ENCODE data around the gene SUPT5H. TPM values are rescaled to one million over a fixed set of nuclear protein-coding genes. Genes with fewer than 3 reads are reported as not detected.

The SUPT5H gene
- total and polyA plus RNA-seq, 2 of the 13 experiments (the other 11 are each of a cell fraction or from before 2014, with no cell fraction given): 48.2 to 51.7 TPM

GRCh38 chr19:39435499-39436349 is 9.7 kb upstream of the SUPT5H start, which contains the start of gene RPS16 (continued):
- TF ChIP-seq ZNF543 (CRISPR knock-in tag; IDR thresholded peaks at IDR 0.05) (peak; percentile 85), ZNF326 (CRISPR knock-in tag; IDR thresholded peaks at IDR 0.05; ENCODE audit: borderline replicate concordance) (no peak), EP300 (IDR thresholded peaks at IDR 0.05; ENCODE audit: low read depth in 2 of 2, low read length in 2 of 2) (peak; percentile 13 to 31; a peak in 2 of 4 replicates), EP300 (CRISPR knock-in tag; IDR thresholded peaks at IDR 0.05; ENCODE audit: borderline replicate concordance) (0 out of 2 replicates have a peak, but pooled peaks have one; percentile 31), NONO (IDR thresholded peaks at IDR 0.05) (no peak), NONO (CRISPR knock-in tag; conservative IDR thresholded peaks at IDR 0.05) (peak; percentile 98), HNRNPK (IDR thresholded peaks at IDR 0.05; ENCODE audit: low read depth, low read length, poor library complexity, severe bottlenecking) (peak; percentile 82), ZBTB7A (CRISPR knock-in tag; IDR thresholded peaks at IDR 0.05) (peak; percentile 41; the same call in 1 of the 2 replicates), ZNF317 (CRISPR knock-in tag; IDR thresholded peaks at IDR 0.05) (peak; percentile 87), TCF7 (IDR thresholded peaks at IDR 0.05; ENCODE audit: low read depth) (no peak), ETV5 (CRISPR knock-in tag; IDR thresholded peaks at IDR 0.05; ENCODE audit: borderline replicate concordance) (peak; percentile 91), FOXO4 (CRISPR knock-in tag; conservative IDR thresholded peaks at IDR 0.05) (no peak), TEF (CRISPR knock-in tag; IDR thresholded peaks at IDR 0.05) (no peak), POLR2AphosphoS2 (IDR thresholded peaks at IDR 0.05; ENCODE audit: low read depth, low read length) (peak; percentile 95), ATRX (CRISPR knock-in tag; IDR thresholded peaks at IDR 0.05; ENCODE audit: borderline replicate concordance) (no peak), ZNF552 (CRISPR knock-in tag; IDR thresholded peaks at IDR 0.05; ENCODE audit: borderline replicate concordance) (peak; percentile 76; the same call in 1 of the 2 replicates), RELA (CRISPR knock-in tag; IDR thresholded peaks at IDR 0.05) (no peak; the same call in 1 of the 2 replicates), ATF7-NPFF (CRISPR knock-in tag; IDR thresholded peaks at IDR 0.05; ENCODE audit: low read depth) (peak; percentile 75; the same call in 1 of the 2 replicates), ZNF576 (CRISPR knock-in tag; IDR thresholded peaks at IDR 0.05) (no peak), RXRA (CRISPR knock-in tag; IDR thresholded peaks at IDR 0.05) (peak; percentile 68), ZNF597 (CRISPR knock-in tag; IDR thresholded peaks at IDR 0.05) (no peak), CREB3 (CRISPR knock-in tag; IDR thresholded peaks at IDR 0.05) (no peak), MLX (CRISPR knock-in tag; IDR thresholded peaks at IDR 0.05) (0 out of 2 replicates have a peak, but pooled peaks have one; percentile 41), AHR (CRISPR knock-in tag; IDR thresholded peaks at IDR 0.05) (peak; percentile 96; the same call in 1 of the 2 replicates), REXO4 (CRISPR knock-in tag; IDR thresholded peaks at IDR 0.05; ENCODE audit: borderline replicate concordance) (no peak)
